ENCODE measurements around the gene KAT5.

- TF ChIP-seq CTCF (IDR thresholded peaks at IDR 0.05; ENCODE audit: insufficient read depth, low read depth, low read length) (no peak), EZH2 (IDR thresholded peaks at IDR 0.05; ENCODE audit: insufficient read depth, low read length) (no peak)
Observed at GRCh38 chr11:65685981-65686380, 26.1 kb upstream of the KAT5 start.

Measured in astrocyte (in vitro differentiated cells and primary cell).